ENCODE results near the gene PRICKLE1. TPM values are rescaled to one million over a fixed set of nuclear protein-coding genes. Genes with fewer than 3 reads are reported as not detected.

The PRICKLE1 gene
- total RNA-seq, 1 experiment from 2014 or later, result 14.1 TPM

DNA sequence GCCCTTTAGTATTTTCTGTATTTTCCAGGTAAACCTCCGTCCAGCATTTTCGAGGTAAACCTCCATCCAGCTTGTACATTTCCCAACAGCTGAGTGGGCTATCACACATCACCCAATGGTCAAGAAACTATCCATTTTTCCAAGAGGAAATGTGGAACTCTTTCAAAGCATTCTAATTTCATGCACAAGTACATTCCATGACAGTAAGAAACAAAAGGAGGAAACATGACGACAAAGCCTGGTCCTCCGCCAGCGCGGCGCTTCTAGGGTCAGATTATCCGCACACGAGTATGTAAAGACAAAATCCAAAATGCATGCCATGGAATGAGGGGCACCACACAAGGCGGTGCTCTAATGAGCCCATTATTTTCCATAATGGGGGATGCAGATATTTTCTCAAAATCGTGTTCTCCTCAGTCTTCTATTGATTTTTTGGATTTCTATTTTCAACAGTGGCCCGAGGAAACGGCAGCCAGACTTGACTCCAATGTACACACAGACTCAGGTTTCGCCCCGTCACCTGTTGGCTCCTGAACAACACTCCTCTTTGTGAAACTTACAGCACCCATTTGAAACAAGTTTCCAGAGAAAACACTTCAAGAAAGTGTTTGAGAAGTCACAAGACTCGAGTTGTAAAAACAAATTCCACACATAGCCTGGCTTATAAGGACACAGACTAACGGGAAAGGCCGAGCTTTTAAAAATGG is 107.4 kb downstream of the PRICKLE1 start:
- Mint-ChIP-seq H3K4me1 (ENCODE audit: insufficient read depth, unreplicated experiment) (peaks cover 8% of the 10 kb centered on the region), H3K36me3 (ENCODE audit: insufficient read depth, unreplicated experiment) (peaks cover 6% of the 10 kb centered on the region), H3K9me3 (ENCODE audit: unreplicated experiment) (no peaks in the 10 kb centered on the region), H3K27me3 (ENCODE audit: insufficient read depth, unreplicated experiment) (no peaks in the 10 kb centered on the region), H3K4me3 (ENCODE audit: unreplicated experiment) (peak overlapping the region; percentile 91), H3K27ac (ENCODE audit: low read depth, unreplicated experiment) (no peak overlapping the region)
- TF ChIP-seq, protein P1, sequence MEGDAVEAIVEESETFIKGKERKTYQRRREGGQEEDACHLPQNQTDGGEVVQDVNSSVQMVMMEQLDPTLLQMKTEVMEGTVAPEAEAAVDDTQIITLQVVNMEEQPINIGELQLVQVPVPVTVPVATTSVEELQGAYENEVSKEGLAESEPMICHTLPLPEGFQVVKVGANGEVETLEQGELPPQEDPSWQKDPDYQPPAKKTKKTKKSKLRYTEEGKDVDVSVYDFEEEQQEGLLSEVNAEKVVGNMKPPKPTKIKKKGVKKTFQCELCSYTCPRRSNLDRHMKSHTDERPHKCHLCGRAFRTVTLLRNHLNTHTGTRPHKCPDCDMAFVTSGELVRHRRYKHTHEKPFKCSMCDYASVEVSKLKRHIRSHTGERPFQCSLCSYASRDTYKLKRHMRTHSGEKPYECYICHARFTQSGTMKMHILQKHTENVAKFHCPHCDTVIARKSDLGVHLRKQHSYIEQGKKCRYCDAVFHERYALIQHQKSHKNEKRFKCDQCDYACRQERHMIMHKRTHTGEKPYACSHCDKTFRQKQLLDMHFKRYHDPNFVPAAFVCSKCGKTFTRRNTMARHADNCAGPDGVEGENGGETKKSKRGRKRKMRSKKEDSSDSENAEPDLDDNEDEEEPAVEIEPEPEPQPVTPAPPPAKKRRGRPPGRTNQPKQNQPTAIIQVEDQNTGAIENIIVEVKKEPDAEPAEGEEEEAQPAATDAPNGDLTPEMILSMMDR (IDR thresholded peaks at IDR 0.05; ENCODE audit: unreplicated experiment), result no peak
- DNase-seq (ENCODE audit: unreplicated experiment), result no peak
- intact Hi-C loops (cut with micrococcal nuclease), result loop anchor here (1.0 to 5.0 kb wide), 6 partner anchors 87 to 857 kb away; partner anchors contain the start of genes PRICKLE1 and YAF2
- POLR2A ChIA-PET, result interaction anchor here (0.7 to 3.8 kb wide), 5 partner anchors 36 to 800 kb away, joined by 3 to 23 read pairs (median 3); no protein-coding TSS in a partner anchor
- no TSS peak for BruUV-seq (replicated peaks)
- CTCF ChIA-PET, result interaction anchor here (0.6 to 5.1 kb wide), 40 partner anchors 10 to 1463 kb away, joined by 3 to 48 read pairs (median 4); no protein-coding TSS in a partner anchor

DNA sequence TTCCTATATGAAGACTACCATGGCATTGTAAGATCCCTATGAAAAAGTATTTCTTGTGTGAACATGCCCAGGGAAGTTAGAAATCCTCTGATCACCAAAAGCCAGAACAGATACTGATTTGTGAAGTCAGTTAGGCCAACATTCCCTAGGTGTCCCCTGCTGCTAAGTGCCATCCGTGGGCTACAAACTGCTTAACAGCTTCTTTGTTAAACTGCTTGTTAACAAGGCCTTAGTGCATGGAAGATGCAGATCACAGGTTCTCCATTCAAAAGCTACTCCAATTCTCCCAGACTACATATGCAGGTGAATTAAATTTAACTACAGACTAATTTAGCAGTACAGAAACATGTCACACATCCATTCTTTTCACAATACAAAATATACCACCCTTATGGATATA is 108.2 kb downstream of the PRICKLE1 start:
- POLR2A ChIA-PET, result interaction anchor here (1.3 to 3.8 kb wide), 2 partner anchors 90 to 800 kb away, joined by 3 to 23 read pairs; no protein-coding TSS in a partner anchor
- Mint-ChIP-seq H3K4me3 (ENCODE audit: unreplicated experiment) (no peak overlapping the region), H3K36me3 (ENCODE audit: insufficient read depth, unreplicated experiment) (peaks cover 6% of the 10 kb centered on the region), H3K27me3 (ENCODE audit: insufficient read depth, unreplicated experiment) (no peaks in the 10 kb centered on the region), H3K9me3 (ENCODE audit: unreplicated experiment) (no peaks in the 10 kb centered on the region), H3K27ac (ENCODE audit: low read depth, unreplicated experiment) (no peak overlapping the region), H3K4me1 (ENCODE audit: insufficient read depth, unreplicated experiment) (peaks cover 8% of the 10 kb centered on the region)
- intact Hi-C loops (cut with micrococcal nuclease), result loop anchor here (5.0 kb wide), 3 partner anchors 106 to 354 kb away; partner anchors contain the start of genes PRICKLE1 and YAF2
- TF ChIP-seq, protein P1 (IDR thresholded peaks at IDR 0.05; ENCODE audit: unreplicated experiment), result no peak
- no peak for DNase-seq (ENCODE audit: unreplicated experiment)
- CTCF ChIA-PET, result interaction anchor here (0.6 to 5.1 kb wide), 13 partner anchors 10 to 803 kb away, joined by 3 to 48 read pairs (median 4); no protein-coding TSS in a partner anchor
- BruUV-seq (replicated peaks), result no TSS peak

DNA sequence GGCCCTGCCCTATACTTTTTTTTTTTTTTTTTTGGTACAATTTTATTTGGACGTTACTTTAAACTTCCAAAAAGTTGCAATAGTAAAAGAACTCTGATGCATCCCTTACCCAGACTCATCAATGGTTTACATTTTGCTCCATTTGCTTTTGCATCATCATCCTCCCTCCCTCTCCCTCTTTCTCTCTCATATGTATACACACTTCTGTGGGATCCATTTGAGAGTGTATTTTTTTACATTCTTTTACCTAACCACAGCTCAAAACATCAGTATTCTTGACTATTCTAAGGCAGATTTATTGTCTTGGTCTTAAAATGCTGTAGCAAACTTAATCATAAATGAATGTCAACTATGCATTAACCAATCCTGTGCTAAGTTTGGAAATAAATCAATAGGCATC is 111.6 kb downstream of the PRICKLE1 start:
- CTCF ChIA-PET, result interaction anchor here (0.6 to 2.0 kb wide), 3 partner anchors 91 to 1018 kb away, joined by 3 to 10 read pairs (median 5); no protein-coding TSS in a partner anchor
- BruUV-seq (replicated peaks), result no TSS peak
- H3K36me3 Mint-ChIP-seq (ENCODE audit: insufficient read depth, unreplicated experiment), result peaks cover 4% of the 10 kb centered on the region
- H3K4me1 Mint-ChIP-seq (ENCODE audit: insufficient read depth, unreplicated experiment), result peaks cover 19% of the 10 kb centered on the region
- intact Hi-C loops (cut with micrococcal nuclease), result no loop called here
- H3K4me3 Mint-ChIP-seq (ENCODE audit: unreplicated experiment), result no peak overlapping the region
- H3K27ac Mint-ChIP-seq (ENCODE audit: low read depth, unreplicated experiment), result no peak overlapping the region
- H3K27me3 Mint-ChIP-seq (ENCODE audit: insufficient read depth, unreplicated experiment), result no peaks in the 10 kb centered on the region
- no peaks in the 10 kb centered on the region for H3K9me3 Mint-ChIP-seq (ENCODE audit: unreplicated experiment)
- POLR2A ChIA-PET, result interaction anchor here (0.7 kb wide), 1 partner anchor 803 kb away, joined by 3 read pairs; no protein-coding TSS in a partner anchor
- TF ChIP-seq, protein P1 (IDR thresholded peaks at IDR 0.05; ENCODE audit: unreplicated experiment), result no peak
- no peak for DNase-seq (ENCODE audit: unreplicated experiment)

DNA sequence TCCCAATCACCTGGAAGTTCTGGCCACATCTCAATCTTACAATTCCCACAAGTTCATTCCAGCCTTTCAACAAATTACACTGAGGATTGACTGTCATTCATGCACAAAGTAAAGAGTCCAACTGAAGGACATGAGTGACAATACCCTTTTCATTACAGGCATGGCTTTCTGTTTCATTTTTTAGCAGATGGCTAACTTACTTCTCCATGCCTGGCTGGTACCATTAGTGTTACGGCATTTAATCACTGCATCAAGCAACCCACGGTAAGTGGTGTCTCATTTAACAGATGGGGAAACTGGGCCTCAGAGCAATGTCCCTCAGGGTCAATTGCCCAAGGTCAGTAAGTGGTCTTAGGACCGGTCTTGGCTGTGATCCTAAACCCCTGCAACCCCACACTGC is 114.4 kb downstream of the PRICKLE1 start:
- no TSS peak for BruUV-seq (replicated peaks)
- H3K4me1 Mint-ChIP-seq (ENCODE audit: insufficient read depth, unreplicated experiment), result peaks cover 11% of the 10 kb centered on the region
- no peak overlapping the region for H3K27ac Mint-ChIP-seq (ENCODE audit: low read depth, unreplicated experiment)
- no peaks in the 10 kb centered on the region for H3K27me3 Mint-ChIP-seq (ENCODE audit: insufficient read depth, unreplicated experiment)
- H3K4me3 Mint-ChIP-seq (ENCODE audit: unreplicated experiment), result no peak overlapping the region
- TF ChIP-seq, protein P1 (IDR thresholded peaks at IDR 0.05; ENCODE audit: unreplicated experiment), result no peak
- CTCF ChIA-PET, result interaction anchor here (1.2 to 1.8 kb wide), 3 partner anchors 10 to 806 kb away, joined by 5 to 7 read pairs (median 5); no protein-coding TSS in a partner anchor
- intact Hi-C loops (cut with micrococcal nuclease), result no loop called here
- no peaks in the 10 kb centered on the region for H3K9me3 Mint-ChIP-seq (ENCODE audit: unreplicated experiment)
- no peak for DNase-seq (ENCODE audit: unreplicated experiment)
- H3K36me3 Mint-ChIP-seq (ENCODE audit: insufficient read depth, unreplicated experiment), result peaks cover 10% of the 10 kb centered on the region
- POLR2A ChIA-PET, result interaction anchor here (1.0 kb wide), 1 partner anchor 12 kb away, joined by 3 read pairs; no protein-coding TSS in a partner anchor
